H1 (cell line): Measurements from ENCODE around the gene CDK5RAP2. TPM values are rescaled to one million over a fixed set of nuclear protein-coding genes. Genes with fewer than 3 reads are reported as not detected.

Source experiments
- CTCF ChIA-PET: fragments of 300-600 bp; sonication (Branson Sonifier 250); formaldehyde crosslinking; loops from one replicate; lab custom pipeline; 2021; ENCODE audit not compliant: partially characterized antibody; lab: Charles Lee
- POLR2A ChIA-PET: fragments of 300-600 bp; sonication (Branson Sonifier 250); formaldehyde crosslinking; loops from one replicate; lab custom pipeline; 2021; ENCODE audit warnings: inconsistent platforms; ENCODE audit not compliant: partially characterized antibody; lab: Charles Lee
- DNase-seq, 2 experiments: peaks; one replicate each; pipeline versions ENCODE4 v3.0.0 to v3.0.0-alpha.2; 2010 to 2022; ENCODE audit warnings: low spot score in 2 of 2, low read depth in 1 of 2, mixed read lengths in 1 of 2
- FAIRE-seq: peaks from 2 replicates; lab custom pipeline; 2011; peaks lifted over from hg19 to GRCh38; lab: Jason Lieb, UNC
- H2AFZ ChIP-seq: 2 replicates; pipeline ENCODE4 v1.8.1; 2012; ENCODE audit warnings: low read length, inconsistent platforms
- H2AK5ac ChIP-seq: 2 replicates; pipeline ENCODE4 v1.6.1; 2013; ENCODE audit warnings: low read depth, low read length
- H2BK120ac ChIP-seq: replicated peaks from 2 replicates; pipeline ENCODE3; 2013; ENCODE audit warnings: low read depth, low read length, inconsistent platforms
- H2BK12ac ChIP-seq: 2 replicates; pipeline ENCODE4 v1.6.1; 2013; ENCODE audit warnings: low read depth, low read length
- H2BK15ac ChIP-seq: 2 replicates; pipeline ENCODE4 v1.6.1; 2013; ENCODE audit warnings: low read length
- H2BK20ac ChIP-seq: 2 replicates; pipeline ENCODE4 v1.6.1; 2013; ENCODE audit warnings: low read length
- H2BK5ac ChIP-seq: 2 replicates; pipeline ENCODE4 v1.6.1; 2013; ENCODE audit warnings: low read depth, low read length
- H3K14ac ChIP-seq: 2 replicates; pipeline ENCODE4 v1.6.1; 2013; ENCODE audit warnings: inconsistent platforms; ENCODE audit not compliant: insufficient read length
- H3K18ac ChIP-seq: 2 replicates; pipeline ENCODE4 v1.6.1; 2013; ENCODE audit warnings: low read length; ENCODE audit errors: extremely low read depth
- H3K23ac ChIP-seq: 2 replicates; pipeline ENCODE4 v1.6.1; 2013; ENCODE audit warnings: inconsistent platforms; ENCODE audit not compliant: insufficient read length
- H3K23me2 ChIP-seq: 2 replicates; pipeline ENCODE4 v1.6.1; 2013; ENCODE audit warnings: low read depth, low read length
- H3K27ac ChIP-seq: 2 replicates; pipeline ENCODE4 v1.6.1; 2011; ENCODE audit warnings: low read depth, low read length, inconsistent platforms
- H3K27me3 ChIP-seq, 4 experiments: replicated peaks in 1 of 4; 1 replicate in 1 of 4; 2 replicates in 3 of 4; pipeline versions ENCODE4 v1.6.1 to v1.8.1; 2011 to 2013; ENCODE audit warnings: low read length in 3 of 4, mild to moderate bottlenecking in 3 of 4, inconsistent platforms in 2 of 4, mixed read lengths in 2 of 4, moderate library complexity in 1 of 4; ENCODE audit not compliant: control insufficient read depth in 3 of 4, insufficient read depth in 3 of 4; ENCODE audit errors: extremely low read depth in 1 of 4
- H3K36me3 ChIP-seq, 4 experiments: 2 replicates each; pipeline versions ENCODE4 v1.6.1 to v1.8.1; 2011 to 2013; ENCODE audit warnings: mild to moderate bottlenecking in 4 of 4, low read length in 3 of 4, moderate library complexity in 2 of 4, control low read depth in 1 of 4, inconsistent platforms in 1 of 4; ENCODE audit not compliant: insufficient read depth in 4 of 4, control insufficient read depth in 2 of 4
- H3K4ac ChIP-seq: replicated peaks from 2 replicates; pipeline ENCODE3; 2013; ENCODE audit warnings: low read length, low read depth, mixed read lengths, inconsistent platforms; ENCODE audit not compliant: insufficient read length
- H3K4me1 ChIP-seq, 4 experiments: replicated peaks in 1 of 4; 1 replicate in 1 of 4; 2 replicates in 3 of 4; pipeline versions ENCODE4 v1.6.1 to v1.8.1; 2011 to 2013; ENCODE audit warnings: low read length in 3 of 4, inconsistent platforms in 2 of 4, mixed read lengths in 1 of 4; ENCODE audit not compliant: insufficient read depth in 4 of 4, control insufficient read depth in 3 of 4
- H3K4me2 ChIP-seq, 2 experiments: 2 replicates each; pipeline versions ENCODE4 v1.6.1 to v1.8.1; 2011 to 2013; ENCODE audit warnings: low read depth in 2 of 2, low read length in 2 of 2, control low read depth in 1 of 2, inconsistent platforms in 1 of 2, mild to moderate bottlenecking in 1 of 2; ENCODE audit not compliant: insufficient read depth in 1 of 2
- H3K4me3 ChIP-seq, 4 experiments: fragments of 200-600, 300-600 bp in 1 of 4; sonication (generic), shearing (Covaris generic), sonication (Bioruptor Twin) in 1 of 4; 2 replicates each; pipeline versions ENCODE4 v1.5.1 to v1.8.1; 2011 to 2016; ENCODE audit warnings: low read length in 4 of 4, low read depth in 3 of 4, control low read depth in 2 of 4, inconsistent platforms in 2 of 4, mild to moderate bottlenecking in 2 of 4, mixed read lengths in 1 of 4, moderate library complexity in 1 of 4; ENCODE audit not compliant: insufficient read depth in 2 of 4; ENCODE audit errors: extremely low read depth in 1 of 4
- H3K56ac ChIP-seq: replicated peaks from 2 replicates; pipeline ENCODE3; 2013; ENCODE audit warnings: low read depth, mild to moderate bottlenecking, mixed read lengths, low read length, inconsistent platforms; ENCODE audit not compliant: insufficient read length
- H3K79me1 ChIP-seq: 2 replicates; pipeline ENCODE4 v1.6.1; 2013; ENCODE audit warnings: low read depth, low read length, control low read depth
- H3K79me2 ChIP-seq, 2 experiments: 2 replicates each; pipeline versions ENCODE4 v1.6.1 to v1.8.1; 2012 to 2013; ENCODE audit warnings: low read length in 2 of 2, mild to moderate bottlenecking in 2 of 2, inconsistent platforms in 1 of 2; ENCODE audit not compliant: insufficient read depth in 2 of 2, control insufficient read depth in 1 of 2
- H3K9ac ChIP-seq, 4 experiments: replicated peaks in 1 of 4; 1 replicate in 1 of 4; 2 replicates in 3 of 4; pipeline versions ENCODE4 v1.6.1 to v1.8.1; 2011 to 2013; ENCODE audit warnings: low read depth in 3 of 4, low read length in 3 of 4, control low read depth in 2 of 4, mild to moderate bottlenecking in 2 of 4, moderate library complexity in 2 of 4, inconsistent platforms in 1 of 4; ENCODE audit errors: extremely low read depth in 1 of 4
- H3K9me3 ChIP-seq, 2 experiments: 2 replicates each; pipeline versions ENCODE4 v1.6.1 to v1.8.1; 2012 to 2013; ENCODE audit warnings: mild to moderate bottlenecking in 2 of 2, moderate library complexity in 2 of 2, control low read depth in 1 of 2, inconsistent platforms in 1 of 2, low read depth in 1 of 2, low read length in 1 of 2, mixed read lengths in 1 of 2; ENCODE audit not compliant: insufficient read depth in 2 of 2
- H4K20me1 ChIP-seq, 2 experiments: replicated peaks in 1 of 2; 2 replicates each; pipeline versions ENCODE3 to v1.8.1; 2011 to 2013; ENCODE audit warnings: inconsistent platforms in 2 of 2, low read length in 2 of 2, mild to moderate bottlenecking in 1 of 2; ENCODE audit not compliant: insufficient read depth in 2 of 2, control insufficient read depth in 1 of 2
- H4K5ac ChIP-seq: 2 replicates; pipeline ENCODE4 v1.6.1; 2013; ENCODE audit warnings: low read length, low read depth, mixed read lengths, inconsistent platforms; ENCODE audit not compliant: insufficient read length
- H4K8ac ChIP-seq: 2 replicates; pipeline ENCODE4 v1.8.0; 2013; ENCODE audit warnings: mild to moderate bottlenecking, moderate library complexity, low read length, inconsistent platforms; ENCODE audit not compliant: insufficient read depth; ENCODE audit errors: extremely low read depth
- H4K91ac ChIP-seq: replicated peaks from 2 replicates; pipeline ENCODE3; 2013; ENCODE audit warnings: low read length, mixed read lengths, inconsistent platforms; ENCODE audit not compliant: insufficient read length
- ATF2 ChIP-seq: IDR thresholded peaks from 2 replicates; pipeline ENCODE4 v1.6.1; 2012; ENCODE audit warnings: low read length, inconsistent platforms
- CREB1 ChIP-seq: IDR thresholded peaks from 2 replicates; pipeline ENCODE4 v1.6.1; 2012; ENCODE audit warnings: inconsistent platforms
- CTBP2 ChIP-seq: IDR thresholded peaks from 2 replicates; pipeline ENCODE4 v1.7.0; 2011; ENCODE audit warnings: borderline replicate concordance, mild to moderate bottlenecking, moderate library complexity, mixed read lengths, low read length; ENCODE audit not compliant: insufficient read depth, insufficient read length
- EZH2 ChIP-seq: fragments of 200-600 bp; sonication (generic); IDR thresholded peaks from 2 replicates; pipeline ENCODE4 v1.7.1; 2012; ENCODE audit warnings: low read depth, mild to moderate bottlenecking, moderate library complexity, low read length, inconsistent platforms; ENCODE audit not compliant: severe bottlenecking
- GTF2F1 ChIP-seq: IDR thresholded peaks from 2 replicates; pipeline ENCODE4 v1.6.1; 2012; ENCODE audit warnings: low read depth, low read length, improper control_type of control experiment, borderline replicate concordance
- JUND ChIP-seq: IDR thresholded peaks from 2 replicates; pipeline ENCODE4 v1.6.1; 2011; ENCODE audit warnings: mild to moderate bottlenecking, improper control_type of control experiment, low read length
- KDM4A ChIP-seq: IDR thresholded peaks from one replicate; pipeline ENCODE4 v1.7.1; 2012; ENCODE audit warnings: low read depth, mild to moderate bottlenecking, moderate library complexity, low read length, inconsistent platforms; ENCODE audit not compliant: severe bottlenecking
- MAX ChIP-seq: IDR thresholded peaks from 2 replicates; pipeline ENCODE4 v1.6.1; 2012; ENCODE audit warnings: inconsistent platforms
- SAP30 ChIP-seq: fragments of 300-600 bp; sonication (generic); IDR thresholded peaks from 2 replicates; pipeline ENCODE4 v1.7.1; 2012; ENCODE audit warnings: low read length, moderate library complexity, mild to moderate bottlenecking, inconsistent platforms; ENCODE audit not compliant: insufficient read depth, insufficient replicate concordance
- SIN3A ChIP-seq, 2 experiments: IDR thresholded peaks in 1 of 2; conservative IDR thresholded peaks in 1 of 2; 2 replicates each; pipeline ENCODE4 v1.6.1; 2011 to 2012; ENCODE audit warnings: low read length in 2 of 2, improper control_type of control experiment in 1 of 2, low read depth in 1 of 2, mild to moderate bottlenecking in 1 of 2
- WGBS, 2 experiments: shearing (Covaris generic) in 1 of 2; methylation state at CpG; one replicate each; pipeline versions ENCODE4 v1.1.6 to v1.1.7; 2013 to 2015; ENCODE audit warnings: low lambda C conversion rate in 2 of 2, mixed read lengths in 2 of 2, inconsistent platforms in 1 of 2, low coverage in 1 of 2, missing lambda C conversion rate in 1 of 2; ENCODE audit not compliant: insufficient replicate concordance in 2 of 2, insufficient coverage in 1 of 2, insufficient read length in 1 of 2; ENCODE audit errors: extremely low coverage in 1 of 2, missing lambda C conversion rate in 1 of 2; 5-methylcytosine and 5-hydroxymethylcytosine counted together
- polyA plus RNA-seq, 7 experiments: library from polyadenylated mRNA; depleted of rRNA in 3 of 7; stranded (reverse) in 5 of 7; unstranded in 2 of 7; fragments of >200 nt in 5 of 7; fragments of 200-250 nt in 2 of 7; gene quantifications; 1 replicate in 5 of 7; 2 replicates in 1 of 7; 4 replicates in 1 of 7; pipeline versions ENCODE4 v1.2.1 to v1.2.3, GENCODE V29; 2011 to 2013; ENCODE audit warnings: missing spikeins in 2 of 7, mixed read lengths in 2 of 7
- total RNA-seq: library from RNA; stranded (reverse); fragmentation: NEBNext Ultra II Directional; extraction: Animal tissue kit (Norgen Biotek cat#: 25700); gene quantifications from 2 replicates; pipeline ENCODE4 v1.2.1, GENCODE V29; 2021

Gene CDK5RAP2
- total and polyA plus RNA-seq, 2 of the 8 experiments (the other 6 are each of a cell fraction or from before 2014, with no cell fraction given) = 19.8 to 49.4 TPM

- no peak overlapping the region for H2BK20ac ChIP-seq
- H3K4me1 ChIP-seq = peaks cover 9 to 29% (median 26%) of the 10 kb centered on the region in 4 experiments; a peak in 6 of 7 replicates
- H3K79me2 ChIP-seq = no peaks in the 10 kb centered on the region
- H2AK5ac ChIP-seq = no peak overlapping the region
- no peak overlapping the region for H2BK12ac ChIP-seq
- DNase-seq (no peak), FAIRE-seq (no peak)
- H3K18ac ChIP-seq = no peak overlapping the region
- H2BK15ac ChIP-seq = no peak overlapping the region
- peaks cover 0 to 19% (median 3%) of the 10 kb centered on the region in 4 experiments; a peak in 5 of 8 replicates for H3K36me3 ChIP-seq
- no peak overlapping the region for H3K14ac ChIP-seq
- H4K20me1 ChIP-seq = no peaks in the 10 kb centered on the region
- H3K79me1 ChIP-seq = no peaks in the 10 kb centered on the region
- H2AFZ ChIP-seq = no peak overlapping the region
- no peaks in the 10 kb centered on the region for H3K9me3 ChIP-seq
- POLR2A ChIA-PET = interaction anchor here (0.7 kb wide), 1 partner anchor 100 kb away, joined by 3 read pairs; no protein-coding TSS in a partner anchor
- H3K27me3 ChIP-seq = no peaks in the 10 kb centered on the region
- H3K9ac ChIP-seq = no peak overlapping the region
- no peak overlapping the region for H3K4ac ChIP-seq
- no peak overlapping the region for H2BK120ac ChIP-seq
- no peak overlapping the region for H4K91ac ChIP-seq
- H3K4me3 ChIP-seq = no peak overlapping the region
- WGBS, 2 experiments = 83% methylated on average over 19 of the region's 19 CpGs; no CpG with 5 or more reads in 1 of the 2 experiments
- H3K23ac ChIP-seq = no peak overlapping the region
- H3K27ac ChIP-seq = no peak overlapping the region
- H4K5ac ChIP-seq = no peak overlapping the region
- H4K8ac ChIP-seq = no peak overlapping the region
- peaks cover 1% of the 10 kb centered on the region; the same call in 1 of the 2 replicates for H3K23me2 ChIP-seq
- CTCF ChIA-PET = interaction anchor here (1.2 to 1.3 kb wide), 2 partner anchors 9 to 115 kb away, joined by 3 read pairs; no protein-coding TSS in a partner anchor
- H3K56ac ChIP-seq = no peak overlapping the region
- no peak overlapping the region for H3K4me2 ChIP-seq
- no peak overlapping the region for H2BK5ac ChIP-seq
- TF ChIP-seq EZH2 (no peak), MAX (no peak), CTBP2 (no peak), GTF2F1 (no peak), KDM4A (no peak), SIN3A (conservative IDR thresholded peaks at IDR 0.05 in 1 of 2, IDR thresholded peaks at IDR 0.05 in 1 of 2; ENCODE audit: low read depth in 1 of 2, low read length in 2 of 2) (no peak), JUND (no peak), SAP30 (no peak), CREB1 (no peak), ATF2 (no peak)
These were observed 163.1 kb downstream of the CDK5RAP2 start for GRCh38 chr9:120416781-120417427.
